ENCODE measurements around the gene PPARG. TPM values are rescaled to one million over a fixed set of nuclear protein-coding genes. Genes with fewer than 3 reads are reported as not detected.
"Not testable (repeated sequence)": the region's sequence is repeated elsewhere in the genome, so short reads cannot be mapped to it uniquely, and the experiment has no call there.

Gene PPARG
- total RNA-seq, 1 donor from 2014 or later: not detected

DNA sequence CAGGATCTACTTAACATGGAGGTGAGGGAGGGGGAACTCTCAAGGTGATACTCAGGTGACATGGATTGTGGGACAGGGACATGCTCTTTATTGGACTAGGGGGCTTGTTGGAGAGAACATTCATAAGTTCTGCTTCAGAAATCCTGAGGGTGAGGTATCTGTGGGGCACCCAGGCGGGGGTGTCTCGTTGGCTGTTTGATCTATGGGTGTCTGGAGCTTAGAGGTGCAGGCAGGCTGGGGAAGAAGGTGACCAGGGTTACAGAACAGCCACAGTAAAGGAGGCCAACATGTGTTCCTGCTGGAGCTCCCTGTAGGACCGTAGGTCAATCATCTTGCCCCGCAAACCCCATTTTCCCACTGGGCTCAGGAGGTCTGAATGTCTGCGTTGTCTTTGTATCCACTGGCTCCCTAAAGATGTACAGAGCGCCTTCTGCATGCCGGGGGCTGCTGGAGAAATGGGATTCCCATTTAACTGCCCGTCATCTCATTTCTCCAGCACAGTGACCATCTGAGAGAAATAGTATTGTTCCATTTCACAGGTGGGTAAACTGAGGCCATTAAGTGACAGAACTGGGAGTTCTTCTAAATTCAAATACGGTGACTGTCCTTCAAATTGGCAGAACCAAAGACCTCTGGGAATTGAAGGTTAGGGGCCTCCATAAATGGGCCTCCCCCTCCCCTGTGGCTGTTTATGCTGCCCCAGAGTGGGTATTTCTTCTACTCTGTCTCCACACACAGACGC is 155.1 kb downstream of the PPARG start:
- Mint-ChIP-seq H3K4me1 (peaks cover 16% of the 10 kb centered on the region), H3K27ac (ENCODE audit: unreplicated experiment) (no peak overlapping the region), H3K27me3 (ENCODE audit: low read depth) (peaks cover 31% of the 10 kb centered on the region), H3K9me3 (no peaks in the 10 kb centered on the region), H3K4me3 (no peak overlapping the region), H3K36me3 (ENCODE audit: low read depth) (no peaks in the 10 kb centered on the region)
- no peak for DNase-seq (ENCODE audit: low read depth, low spot score)
- TF ChIP-seq CTCF (conservative IDR thresholded peaks at IDR 0.05): no peak

- no peak overlapping the region for H3K4me3 Mint-ChIP-seq
Measured at GRCh38 chr3:12444582-12445471, 156.0 kb downstream of the PPARG start.

GRCh38 chr3:12445523-12446240 is 156.8 kb downstream of the PPARG start:
- no peaks in the 10 kb centered on the region for H3K9me3 Mint-ChIP-seq
- DNase-seq (ENCODE audit: low read depth, low spot score): no peak
- no peaks in the 10 kb centered on the region for H3K36me3 Mint-ChIP-seq (ENCODE audit: low read depth)
- TF ChIP-seq CTCF (conservative IDR thresholded peaks at IDR 0.05): no peak
- H3K4me3 Mint-ChIP-seq: no peak overlapping the region
- H3K27ac Mint-ChIP-seq (ENCODE audit: unreplicated experiment): peak overlapping the region; percentile 27
- peaks cover 16% of the 10 kb centered on the region for H3K4me1 Mint-ChIP-seq
- peaks cover 34% of the 10 kb centered on the region for H3K27me3 Mint-ChIP-seq (ENCODE audit: low read depth)

More at GRCh38 chr3:12444582-12445471, 156.0 kb downstream of the PPARG start:
- Mint-ChIP-seq H3K27me3 (ENCODE audit: low read depth) (peaks cover 34% of the 10 kb centered on the region), H3K9me3 (no peaks in the 10 kb centered on the region), H3K27ac (ENCODE audit: unreplicated experiment) (no peak overlapping the region), H3K36me3 (ENCODE audit: low read depth) (no peaks in the 10 kb centered on the region), H3K4me1 (peaks cover 16% of the 10 kb centered on the region)
- no peak for DNase-seq (ENCODE audit: low read depth, low spot score)
- no peak for TF ChIP-seq CTCF (conservative IDR thresholded peaks at IDR 0.05)

DNA sequence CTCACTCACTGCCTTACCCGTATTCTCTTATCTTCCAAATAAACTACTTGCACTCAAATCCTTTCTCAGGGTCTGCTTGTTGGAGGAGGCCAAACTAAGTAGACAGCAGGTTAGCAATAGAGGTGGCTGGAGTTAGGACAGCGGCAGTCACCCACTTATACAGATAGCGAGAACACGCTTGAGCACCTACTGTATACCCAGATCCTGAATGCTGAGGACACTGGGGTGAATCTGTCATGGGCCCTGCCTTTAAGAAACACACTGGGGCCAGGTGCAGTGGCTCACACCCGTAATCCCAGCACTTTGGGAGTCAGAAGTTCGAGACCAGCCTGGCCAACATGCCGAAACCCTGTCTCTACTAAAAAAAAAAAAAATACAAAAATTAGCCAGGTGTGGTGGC is 157.4 kb downstream of the PPARG start:
- Mint-ChIP-seq H3K27ac (ENCODE audit: unreplicated experiment) (no peak overlapping the region), H3K27me3 (ENCODE audit: low read depth) (peaks cover 34% of the 10 kb centered on the region)
- TF ChIP-seq CTCF (conservative IDR thresholded peaks at IDR 0.05): no peak

DNA sequence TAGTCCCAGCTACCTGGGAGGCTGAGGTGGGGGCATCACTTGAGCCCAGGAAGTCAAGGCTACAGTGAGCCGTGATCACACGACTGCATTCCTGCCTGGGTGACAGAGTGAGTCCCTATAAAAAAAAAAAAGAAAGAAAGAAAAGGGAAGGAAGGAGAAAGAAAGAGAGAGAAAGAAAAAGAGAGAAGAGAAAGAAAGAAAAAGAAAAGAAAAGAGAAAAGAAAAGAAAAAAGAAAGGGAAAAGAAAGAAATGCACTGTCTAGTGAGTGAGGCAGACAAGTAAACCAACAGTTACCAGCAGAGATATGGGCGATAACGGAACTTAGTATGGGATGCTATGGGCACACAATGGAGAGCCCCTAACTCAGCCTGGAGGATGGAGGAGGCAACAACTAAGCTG is 158.2 kb downstream of the PPARG start:
- no peak for DNase-seq (ENCODE audit: low read depth, low spot score)
- H3K27me3 Mint-ChIP-seq (ENCODE audit: low read depth): peaks cover 34% of the 10 kb centered on the region
- H3K4me3 Mint-ChIP-seq: no peak overlapping the region
- H3K27ac Mint-ChIP-seq (ENCODE audit: unreplicated experiment): peak overlapping the region; percentile 38
- H3K4me1 Mint-ChIP-seq: peaks cover 12% of the 10 kb centered on the region
- no peak for TF ChIP-seq CTCF (conservative IDR thresholded peaks at IDR 0.05)
- no peaks in the 10 kb centered on the region for H3K36me3 Mint-ChIP-seq (ENCODE audit: low read depth)
- H3K9me3 Mint-ChIP-seq: no peaks in the 10 kb centered on the region

More for the DNA sequence above, 157.4 kb downstream of the PPARG start:
- no peak for DNase-seq (ENCODE audit: low read depth, low spot score)
- Mint-ChIP-seq H3K9me3 (no peaks in the 10 kb centered on the region), H3K36me3 (ENCODE audit: low read depth) (no peaks in the 10 kb centered on the region), H3K4me1 (peaks cover 14% of the 10 kb centered on the region), H3K4me3 (no peak overlapping the region)

DNA sequence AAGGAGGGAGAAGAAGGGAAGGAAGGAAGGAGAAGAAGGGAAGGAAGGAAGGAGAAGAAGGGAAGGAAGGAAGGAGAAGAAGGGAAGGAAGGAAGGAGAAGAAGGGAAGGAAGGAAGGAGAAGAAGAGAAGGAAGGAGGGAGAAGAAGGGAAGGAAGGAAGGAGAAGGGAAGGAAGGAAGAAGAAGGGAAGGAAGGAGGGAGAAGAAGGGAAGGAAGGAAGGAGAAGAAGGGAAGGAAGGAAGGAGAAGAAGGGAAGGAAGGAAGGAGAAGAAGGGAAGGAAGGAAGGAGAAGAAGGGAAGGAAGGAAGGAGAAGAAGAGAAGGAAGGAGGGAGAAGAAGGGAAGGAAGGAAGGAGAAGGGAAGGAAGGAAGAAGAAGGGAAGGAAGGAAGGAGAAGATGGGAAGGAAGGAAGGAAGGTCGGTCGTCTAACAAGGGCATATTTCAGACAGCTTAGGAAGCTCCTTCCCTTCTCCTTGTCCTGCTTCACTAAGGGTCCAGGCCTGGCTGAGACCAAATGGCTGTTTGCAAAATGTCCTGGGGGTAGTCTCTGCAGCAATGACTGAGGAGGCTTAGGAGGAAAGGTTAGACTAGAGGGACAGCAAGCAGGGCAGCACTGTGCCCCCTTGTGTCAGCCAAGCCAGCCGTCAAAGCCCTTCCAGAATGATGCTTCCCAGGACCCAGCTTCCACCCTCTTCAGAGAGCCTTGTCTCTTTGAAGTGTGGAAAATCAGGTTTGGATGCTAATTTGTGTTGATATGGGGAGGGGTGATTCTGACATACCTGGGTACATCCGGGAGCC is 159.7 kb downstream of the PPARG start:
- not testable (repeated sequence) for H3K4me3 Mint-ChIP-seq; H3K27ac Mint-ChIP-seq (ENCODE audit: unreplicated experiment); H3K4me1 Mint-ChIP-seq; H3K9me3 Mint-ChIP-seq; H3K36me3 Mint-ChIP-seq (ENCODE audit: low read depth); DNase-seq (ENCODE audit: low read depth, low spot score)
- H3K27me3 Mint-ChIP-seq (ENCODE audit: low read depth): peaks cover 25% of the 10 kb centered on the region
